Measurements from ENCODE around the gene DNM3.

DNM3 gene

DNA sequence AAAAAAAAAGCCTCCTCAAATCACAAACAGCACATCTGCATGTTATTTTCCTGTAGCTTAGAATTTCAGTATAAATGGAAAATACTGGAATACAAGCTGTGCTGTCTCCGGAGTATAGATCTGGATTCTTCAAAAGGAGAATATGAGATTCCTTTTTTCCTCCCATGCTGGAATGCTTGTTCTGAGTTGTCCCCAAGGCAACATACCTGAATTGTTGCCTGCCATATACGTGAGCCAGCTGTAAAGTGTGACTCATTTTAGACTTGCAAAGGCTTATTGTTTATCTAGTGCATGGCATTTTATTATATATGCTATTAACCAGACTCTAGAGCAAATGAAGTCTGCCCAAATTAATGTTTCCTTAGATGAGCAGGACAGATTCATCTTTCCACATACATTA lies 484.2 kb downstream of the DNM3 start:
- DNase-seq (ENCODE audit: low read depth in 2 of 2) = no peak

DNA sequence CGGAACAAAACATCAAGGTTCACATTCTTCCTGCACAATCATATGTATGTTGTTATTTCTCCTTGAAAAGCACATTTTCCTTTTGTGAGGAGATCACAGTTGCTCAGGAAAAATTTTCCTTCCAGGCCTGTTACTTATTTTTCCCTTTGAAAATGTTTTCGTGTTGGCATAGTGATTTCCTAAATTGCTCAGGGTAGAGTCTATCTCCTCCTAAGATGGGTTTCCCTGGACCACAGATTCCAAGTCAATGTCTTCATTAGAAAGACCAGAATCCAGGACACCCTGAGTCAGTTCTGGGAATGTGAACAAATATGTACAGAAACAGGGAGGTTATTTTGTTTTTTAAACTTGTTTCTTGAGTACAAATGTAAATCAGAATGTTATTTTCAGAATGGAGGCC lies 484.8 kb downstream of the DNM3 start:
- no peak for DNase-seq (ENCODE audit: low read depth in 2 of 2)

DNA sequence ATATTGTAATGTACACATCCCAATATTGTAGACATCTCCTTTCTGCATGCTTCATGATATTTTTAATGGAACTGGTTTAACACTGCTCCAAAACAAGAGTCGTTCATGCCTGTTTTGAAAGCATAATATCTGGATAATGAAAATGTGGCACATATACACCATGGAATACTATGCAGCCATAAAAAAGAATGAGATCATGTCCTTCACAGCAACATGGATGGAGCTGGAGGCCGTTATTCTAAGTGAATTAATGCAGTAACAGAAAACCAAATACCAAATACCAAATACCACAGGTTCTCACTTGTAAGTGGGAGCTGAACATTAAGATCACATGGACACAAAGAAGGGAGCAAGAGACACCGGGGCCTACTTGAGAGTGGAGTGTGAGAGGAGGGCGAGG lies 487.0 kb downstream of the DNM3 start:
- no peak for DNase-seq (ENCODE audit: low read depth in 2 of 2)

DNA sequence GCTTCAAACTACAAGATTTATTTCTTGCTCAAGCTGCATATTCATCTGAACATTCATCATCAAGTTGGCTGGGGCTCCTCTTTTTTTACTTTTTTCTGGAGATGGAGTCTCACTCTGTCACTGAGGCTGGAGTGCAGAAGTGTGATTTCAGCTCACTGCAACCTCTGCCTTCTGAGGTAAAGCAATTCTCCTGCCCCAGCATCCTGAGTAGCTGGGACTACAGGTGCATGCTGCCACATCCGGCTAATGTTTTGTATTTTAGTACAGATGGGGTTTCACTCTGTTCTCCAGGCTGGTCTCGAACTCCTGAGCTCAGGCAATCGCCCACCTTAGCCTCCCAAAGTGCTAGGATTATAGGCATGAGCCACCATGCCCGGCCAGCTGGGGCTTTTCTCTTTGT lies 490.9 kb downstream of the DNM3 start:
- DNase-seq (ENCODE audit: low read depth in 2 of 2) = no peak

DNA sequence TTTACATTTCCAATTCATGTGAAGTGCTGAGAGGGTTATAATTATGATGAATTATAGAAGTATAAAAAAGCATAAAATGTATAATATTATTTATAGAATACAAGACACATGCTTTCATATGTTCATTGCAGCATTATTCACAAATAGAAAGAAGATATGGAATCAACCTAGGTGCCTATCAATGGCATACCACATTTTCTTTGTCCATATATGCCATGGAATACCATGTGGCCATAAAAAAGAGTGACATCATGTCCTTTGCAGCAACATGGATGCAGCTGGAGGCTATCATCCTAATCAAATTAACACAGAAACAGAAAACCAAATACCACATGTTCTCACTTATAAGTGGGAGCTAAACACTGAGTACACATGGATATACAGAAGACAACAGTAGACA lies 494.1 kb downstream of the DNM3 start:
- DNase-seq (ENCODE audit: low read depth in 2 of 2) = no peak

DNA sequence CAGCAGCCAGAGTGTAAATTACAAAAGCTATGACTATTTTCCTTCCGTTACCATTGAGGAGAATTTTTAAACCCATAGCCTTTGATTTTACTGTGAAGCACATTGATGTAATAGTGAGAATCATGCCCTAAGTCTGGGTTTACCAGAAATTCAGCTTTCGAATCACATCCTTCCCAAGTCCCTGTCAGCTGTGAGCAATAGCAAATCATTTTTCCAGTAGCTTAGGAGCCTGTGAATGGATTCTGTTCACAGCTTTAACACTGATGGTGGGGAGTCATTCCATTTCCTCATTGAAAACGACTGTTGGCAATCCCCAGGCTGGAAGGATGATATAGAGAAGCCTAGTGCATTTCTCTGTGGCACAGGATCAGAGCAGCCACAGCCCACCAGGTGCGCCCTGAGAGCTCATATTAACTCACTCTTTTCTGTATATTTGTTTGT lies 497.0 kb downstream of the DNM3 start:
- DNase-seq (ENCODE audit: low read depth in 2 of 2) = no peak

DNA sequence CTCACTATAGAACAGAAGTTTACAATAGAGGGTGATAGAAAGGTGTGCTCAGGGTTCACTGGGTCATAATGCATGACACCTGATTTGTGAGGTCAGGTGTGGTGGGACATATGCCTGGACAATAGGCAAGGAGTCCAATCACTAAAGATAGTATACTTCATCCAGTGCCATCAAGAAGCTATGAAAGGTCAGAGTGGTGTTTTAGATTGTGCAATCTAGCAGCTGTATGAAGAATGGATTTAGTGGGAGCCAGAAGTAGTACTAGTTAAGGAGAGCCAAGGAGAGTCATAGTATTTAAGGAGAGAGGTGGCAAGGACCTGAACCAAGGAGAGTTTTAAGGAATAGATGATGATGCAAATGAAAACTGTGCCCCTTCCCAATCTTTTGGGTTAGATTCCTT lies 498.5 kb downstream of the DNM3 start:
- DNase-seq (ENCODE audit: low read depth in 2 of 2) = no peak

DNA sequence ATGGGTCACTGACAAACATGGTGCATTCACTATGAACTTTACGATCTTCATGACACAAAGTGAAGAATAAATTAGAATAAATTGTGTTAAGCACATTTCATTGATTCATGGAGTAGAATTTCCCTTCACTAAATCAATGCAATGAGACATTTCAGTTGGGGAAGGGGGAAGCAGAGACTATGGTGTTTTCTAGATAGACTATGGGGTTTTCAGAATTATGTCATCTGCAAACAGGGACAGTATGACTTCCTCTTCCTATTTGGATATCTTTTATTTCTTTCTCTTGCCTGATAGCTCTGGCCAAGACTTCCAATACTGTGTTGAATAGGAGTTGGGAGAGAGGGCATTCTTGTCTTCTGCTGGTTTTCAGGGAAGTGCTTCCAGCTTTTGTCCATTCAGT lies 499.2 kb downstream of the DNM3 start:
- DNase-seq (ENCODE audit: low read depth in 2 of 2) = no peak

DNA sequence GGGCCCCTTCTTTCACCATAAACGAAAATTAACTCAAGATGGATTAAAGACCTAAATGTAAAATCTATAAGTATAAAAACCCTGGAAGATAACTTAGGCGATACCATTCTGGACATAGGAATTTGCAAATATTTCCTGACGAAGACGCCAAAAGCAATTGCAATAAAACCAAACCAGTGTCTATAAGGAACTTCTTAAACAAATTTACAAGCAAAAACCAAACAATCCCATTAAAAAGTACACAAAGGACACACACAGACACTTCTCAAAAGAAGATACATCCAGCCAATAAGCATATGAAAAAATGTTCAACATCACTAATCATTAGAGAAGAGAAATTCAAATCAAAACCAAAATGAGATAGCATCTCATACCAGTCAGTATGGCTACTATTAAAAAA lies 500.4 kb downstream of the DNM3 start:
- no peak for DNase-seq (ENCODE audit: low read depth in 2 of 2)

DNA sequence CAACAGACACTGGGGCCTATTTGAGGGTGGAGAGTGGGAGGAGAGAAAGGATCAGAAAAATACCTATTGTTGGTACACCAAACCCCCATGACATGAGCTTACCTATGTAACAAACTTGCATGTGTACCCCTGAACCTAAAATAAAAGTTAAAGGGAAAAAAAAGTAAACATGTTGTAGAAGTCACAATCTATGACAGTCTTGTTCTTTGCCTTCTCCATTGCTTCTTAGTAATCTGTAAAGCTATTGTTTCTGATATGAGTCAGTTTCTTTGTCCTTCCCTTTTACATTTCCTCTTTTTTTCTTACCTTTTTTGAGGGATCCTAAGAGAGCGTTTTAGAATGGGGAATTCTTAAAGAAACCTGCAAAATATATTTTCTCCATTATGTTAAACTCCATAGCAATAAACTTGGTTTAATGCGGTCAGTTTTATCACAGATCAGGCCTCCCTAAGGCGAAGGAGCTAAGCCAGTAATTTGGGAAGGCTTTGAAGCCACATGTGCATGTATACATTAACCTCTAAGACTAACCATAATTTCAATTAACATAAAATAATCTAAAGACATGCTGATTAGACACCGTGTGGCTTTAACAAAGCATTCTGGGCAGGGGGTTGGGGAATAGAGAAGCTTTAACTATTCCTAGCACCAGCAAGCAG lies 501.4 kb downstream of the DNM3 start:
- no peak for DNase-seq (ENCODE audit: low read depth in 2 of 2)

DNA sequence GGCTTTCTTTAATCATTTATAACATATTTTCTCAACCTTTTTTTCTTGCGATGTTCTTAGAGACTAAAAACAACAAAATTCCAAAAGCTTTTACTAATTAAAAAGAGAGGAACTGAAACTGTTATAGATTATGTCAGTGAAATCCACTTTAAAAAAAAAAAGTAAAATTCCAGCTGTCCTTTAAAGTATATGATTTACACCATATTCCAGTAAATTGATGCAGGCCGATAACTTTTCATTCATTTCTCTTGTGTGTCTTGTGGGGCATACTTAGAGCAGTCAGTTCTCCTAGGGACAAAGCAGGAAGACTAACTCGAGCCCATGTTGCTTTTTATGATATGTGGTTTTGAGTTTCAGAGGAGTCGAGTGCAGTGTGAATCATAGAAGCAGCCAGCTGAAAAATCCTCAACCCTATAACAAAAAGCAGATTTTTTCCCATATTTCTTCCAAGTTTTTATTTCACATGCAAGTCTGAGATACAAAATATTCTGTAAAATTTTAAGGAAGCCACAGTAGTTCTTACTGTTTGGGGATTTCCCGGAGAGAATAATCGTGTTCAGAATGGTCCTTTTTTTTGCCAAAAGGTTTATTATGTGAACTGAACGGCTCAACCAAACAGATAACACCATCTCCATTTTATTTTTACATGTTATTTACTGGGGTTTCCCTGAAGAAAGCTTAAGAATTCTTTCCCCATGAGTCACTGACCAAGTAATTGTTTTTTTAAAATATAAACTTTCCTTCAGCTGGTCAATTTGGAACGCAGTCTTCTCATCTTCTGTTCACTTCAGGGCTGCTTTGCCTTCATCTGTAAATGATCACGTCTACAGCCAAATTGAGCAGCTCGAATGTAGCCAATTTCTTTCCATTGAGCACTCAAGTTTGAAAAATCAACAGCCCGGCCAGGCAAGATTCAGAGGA lies 502.2 kb downstream of the DNM3 start:
- no peak for DNase-seq (ENCODE audit: low read depth in 2 of 2)

DNA sequence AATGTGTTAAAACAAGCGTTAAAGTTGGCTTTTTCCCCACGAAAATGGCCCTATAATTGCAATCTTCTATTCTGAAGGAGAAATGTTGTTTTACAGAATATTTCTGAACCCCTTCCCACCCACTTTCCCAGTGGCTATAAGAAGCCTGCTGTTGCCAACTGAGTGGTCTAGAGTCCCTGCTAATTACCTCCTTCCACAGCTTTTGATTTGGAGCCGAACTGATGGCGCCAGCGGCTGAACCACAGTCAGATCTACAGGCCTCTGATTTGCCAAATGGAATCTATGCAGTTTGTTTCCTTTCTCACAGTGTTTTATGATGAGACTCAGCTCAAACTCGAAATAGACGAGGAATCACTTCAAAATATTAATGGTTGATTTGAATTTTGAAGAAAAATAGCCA lies 503.1 kb downstream of the DNM3 start:
- DNase-seq (ENCODE audit: low read depth in 2 of 2) = no peak

DNA sequence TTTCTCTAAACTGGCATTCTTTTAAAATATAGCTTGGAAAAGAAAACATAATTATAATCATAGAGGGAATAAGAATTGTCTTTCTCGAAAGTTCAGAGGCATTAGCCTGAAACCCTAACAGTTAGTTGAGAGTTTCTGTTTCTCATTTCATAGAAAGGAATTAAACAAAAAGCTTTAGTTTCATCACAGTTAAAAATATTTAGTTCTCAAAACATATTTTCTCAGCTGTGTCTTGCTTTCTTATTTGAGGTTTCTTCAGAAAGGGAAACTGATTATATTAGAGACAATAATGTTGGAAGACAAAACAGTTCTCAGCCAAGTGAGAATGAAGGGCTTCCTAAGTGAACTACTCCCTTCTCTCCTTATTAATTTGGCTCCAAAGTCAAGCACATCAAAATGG lies 503.8 kb downstream of the DNM3 start:
- DNase-seq (ENCODE audit: low read depth in 2 of 2) = no peak

DNA sequence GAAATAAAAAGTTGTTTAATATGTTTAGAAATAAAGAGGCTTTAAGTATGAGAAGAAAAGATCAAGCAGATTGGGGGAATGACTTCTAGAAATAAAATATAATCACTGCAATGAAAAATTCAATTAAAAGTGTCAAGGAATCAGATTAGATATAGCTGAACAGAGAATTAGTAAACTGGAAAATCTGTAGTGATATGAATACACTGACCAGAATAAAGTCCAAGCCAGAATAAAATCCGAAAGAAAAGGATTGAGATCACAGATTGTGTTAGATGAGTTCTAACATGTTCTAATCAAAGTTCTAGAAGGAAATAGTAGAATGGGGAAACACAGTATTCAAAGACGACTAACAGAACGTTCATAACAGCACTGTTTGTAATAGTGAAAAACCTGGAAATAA lies 506.1 kb downstream of the DNM3 start:
- no peak for DNase-seq (ENCODE audit: low read depth in 2 of 2)

DNA sequence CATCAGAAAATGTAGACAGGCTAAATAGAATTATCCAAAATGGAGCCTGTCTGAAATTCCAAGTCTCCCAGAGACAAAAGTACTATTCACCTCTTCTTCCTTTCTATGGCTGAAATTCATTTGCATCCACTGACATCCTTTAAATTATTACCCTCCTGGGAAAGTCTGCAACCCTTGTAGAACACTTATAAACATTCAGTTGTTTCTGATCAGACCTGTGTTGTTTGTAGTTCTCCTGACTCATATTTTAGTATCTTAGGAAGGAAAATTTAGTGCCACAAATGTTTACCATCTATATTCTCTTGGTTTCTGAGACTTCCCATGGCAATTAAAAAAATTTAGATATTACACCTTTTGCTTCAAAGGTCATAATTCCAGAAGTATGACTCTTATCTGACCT lies 509.6 kb downstream of the DNM3 start:
- no peak for DNase-seq (ENCODE audit: low read depth in 2 of 2)

DNA sequence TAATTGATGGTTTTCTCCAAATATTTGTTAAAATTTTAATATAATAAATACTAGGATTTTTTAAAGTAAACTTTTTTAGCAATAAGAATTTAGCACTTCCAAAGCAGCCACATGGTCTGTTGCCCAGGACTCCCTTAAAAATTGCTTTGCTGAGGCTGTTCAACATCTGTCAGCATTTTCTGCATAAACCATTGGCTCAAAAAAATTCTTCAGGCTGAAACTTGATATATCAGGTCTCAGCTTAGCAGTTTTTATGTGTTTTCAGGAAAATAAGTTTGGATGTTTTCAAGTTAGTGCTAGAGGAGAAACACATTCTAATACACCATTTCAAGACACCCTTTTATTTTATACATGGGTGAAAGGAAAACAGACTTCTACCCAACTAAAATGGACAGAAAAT lies 510.0 kb downstream of the DNM3 start:
- no peak for DNase-seq (ENCODE audit: low read depth in 2 of 2)

DNA sequence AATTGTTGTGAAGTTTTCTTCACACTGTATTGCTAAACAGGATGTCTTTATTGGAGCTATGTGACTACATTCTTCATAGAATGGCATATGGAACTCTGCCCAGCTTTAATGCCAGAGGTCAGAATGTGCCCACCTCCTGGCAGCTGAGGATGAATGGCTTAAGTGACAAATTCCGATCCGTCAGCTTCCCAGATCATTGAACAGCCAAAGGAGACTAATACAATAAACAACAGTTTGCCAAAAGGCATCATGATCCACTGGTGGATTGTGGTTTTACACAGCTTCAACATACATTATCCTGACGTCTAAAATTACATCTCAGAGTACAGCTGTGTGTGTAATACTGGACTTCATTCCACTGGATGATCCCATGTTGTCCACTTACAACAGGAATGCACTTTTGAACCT lies 510.5 kb downstream of the DNM3 start:
- no peak for DNase-seq (ENCODE audit: low read depth in 2 of 2)

DNA sequence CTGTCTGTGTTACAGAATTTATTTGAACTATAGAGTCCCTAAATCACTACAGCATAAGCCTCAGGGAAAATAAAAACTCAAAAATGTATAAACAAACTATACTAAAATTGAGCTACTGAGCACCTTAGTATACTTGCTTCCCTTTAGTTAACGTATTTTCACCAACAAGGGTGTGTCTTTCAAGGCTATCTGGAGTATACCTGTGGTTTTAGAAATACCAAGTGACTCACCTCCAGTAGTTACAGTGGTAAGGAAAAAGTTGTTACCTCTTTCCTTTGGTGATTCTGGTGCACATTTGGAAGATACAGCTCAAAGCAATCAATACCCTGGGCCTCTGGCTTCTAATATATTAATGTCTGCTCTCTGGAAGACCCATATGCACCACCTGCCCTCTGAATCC lies 511.1 kb downstream of the DNM3 start:
- DNase-seq (ENCODE audit: low read depth in 2 of 2) = no peak

DNA sequence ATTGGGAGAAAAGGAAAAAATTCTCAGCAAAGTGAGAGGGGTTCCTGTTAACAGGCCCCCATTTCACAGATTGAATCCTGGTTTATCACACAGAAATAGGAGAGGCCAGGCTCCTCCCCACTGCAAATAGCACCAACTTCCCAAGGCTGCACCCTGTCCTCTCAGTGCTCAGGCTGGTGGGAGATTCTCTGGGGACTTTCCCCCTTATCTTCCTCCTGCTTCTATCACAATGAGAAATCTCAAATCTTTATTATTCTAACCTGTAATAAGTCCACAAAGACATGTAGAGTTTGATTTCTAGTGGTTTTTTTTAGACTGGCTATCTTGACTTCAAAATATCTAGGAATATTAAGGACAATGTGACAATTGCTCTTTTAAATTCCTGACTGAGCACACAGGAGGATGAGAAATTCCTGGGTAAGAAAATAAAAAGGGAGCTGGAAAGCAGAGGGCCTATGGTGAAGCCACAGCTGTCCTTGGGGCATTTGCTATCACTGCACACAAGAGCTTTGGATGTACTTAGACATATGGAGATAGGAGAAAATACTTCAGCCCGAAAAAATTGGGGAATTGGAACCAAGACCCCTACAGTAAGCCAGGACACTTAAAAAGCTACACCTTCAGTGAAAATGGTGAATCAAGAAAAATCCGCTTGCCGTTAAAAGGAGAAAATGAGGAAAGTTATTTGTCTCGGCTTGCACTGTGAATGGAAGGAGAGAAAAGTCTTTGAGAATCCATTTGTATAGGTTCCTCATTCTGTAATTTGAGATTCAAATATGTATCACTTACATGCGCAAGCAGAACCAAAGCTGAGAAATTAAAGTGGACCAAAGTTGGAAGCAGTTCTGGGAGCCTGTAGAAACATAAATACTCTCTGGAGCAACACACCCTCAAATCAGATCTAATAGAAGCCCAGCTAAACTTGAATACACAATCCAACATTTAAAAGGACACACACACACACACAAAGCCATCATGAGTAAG lies 513.3 kb downstream of the DNM3 start:
- DNase-seq (ENCODE audit: low read depth in 2 of 2) = no peak

DNA sequence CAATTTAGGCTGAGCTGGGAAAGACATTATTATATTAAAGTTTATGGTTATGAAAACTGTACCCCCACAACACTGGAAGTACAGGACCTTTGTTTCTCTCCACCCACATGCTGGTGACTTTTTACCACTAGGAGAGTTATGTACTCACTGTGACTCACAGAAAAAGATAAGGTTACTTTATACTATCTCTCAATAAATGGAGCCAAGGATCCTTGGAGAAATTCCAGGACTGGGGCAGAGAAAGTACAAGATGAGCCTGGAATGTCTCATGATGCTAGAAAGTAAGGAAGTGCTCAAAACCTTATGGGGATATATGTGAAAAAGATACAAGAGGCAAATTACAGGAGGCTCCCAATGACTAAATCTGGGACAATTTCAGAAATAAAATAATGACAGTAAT lies 515.3 kb downstream of the DNM3 start:
- no peak for DNase-seq (ENCODE audit: low read depth in 2 of 2)

DNA sequence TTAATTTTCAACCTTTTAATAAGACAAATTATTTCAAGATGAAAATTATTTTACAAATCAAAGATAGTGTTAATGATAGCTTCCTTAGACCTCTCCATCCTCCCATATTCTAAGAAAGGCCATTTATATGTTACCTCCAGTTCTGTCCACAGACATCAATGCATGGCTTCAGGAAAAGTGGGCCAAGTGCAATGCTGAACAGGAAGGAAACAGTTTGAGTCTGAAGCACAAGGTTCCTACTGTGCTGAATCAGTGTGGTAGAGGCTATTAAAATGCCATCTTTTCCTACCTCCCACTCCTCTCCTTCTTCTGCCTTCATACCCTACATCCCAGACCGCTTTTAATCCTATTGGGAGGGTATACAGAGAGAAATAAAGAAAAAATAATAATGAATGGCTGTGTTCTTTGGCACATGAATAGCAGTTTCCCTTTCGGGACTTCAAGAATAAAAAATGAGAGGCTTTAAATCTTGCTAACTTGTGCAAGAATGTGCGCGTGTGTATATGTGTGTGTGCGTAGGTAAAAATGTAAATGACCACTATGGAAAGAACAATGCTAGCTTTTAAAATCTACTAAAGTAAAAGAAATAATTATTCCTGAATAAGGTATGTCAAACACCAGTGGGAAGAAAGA lies 516.6 kb downstream of the DNM3 start:
- no peak for DNase-seq (ENCODE audit: low read depth in 2 of 2)

Measured in stimulated activated CD8-positive, alpha-beta memory T cell treated with anti-CD3 and anti-CD28 coated beads, Interleukin-15, amount 100 ng/mL, for 4 hours (primary cell).